HTERT RPE-1 (cell line): ENCODE data around the gene ARHGEF40.

Source experiments
- in situ Hi-C: fragments of 300-500 bp; cut with MboI; formaldehyde crosslinking; loops from 4 replicates; pipeline ENCODE4 v1.14.3; 2020; ENCODE audit warnings: low sequenced_read_pairs

ARHGEF40 gene

DNA sequence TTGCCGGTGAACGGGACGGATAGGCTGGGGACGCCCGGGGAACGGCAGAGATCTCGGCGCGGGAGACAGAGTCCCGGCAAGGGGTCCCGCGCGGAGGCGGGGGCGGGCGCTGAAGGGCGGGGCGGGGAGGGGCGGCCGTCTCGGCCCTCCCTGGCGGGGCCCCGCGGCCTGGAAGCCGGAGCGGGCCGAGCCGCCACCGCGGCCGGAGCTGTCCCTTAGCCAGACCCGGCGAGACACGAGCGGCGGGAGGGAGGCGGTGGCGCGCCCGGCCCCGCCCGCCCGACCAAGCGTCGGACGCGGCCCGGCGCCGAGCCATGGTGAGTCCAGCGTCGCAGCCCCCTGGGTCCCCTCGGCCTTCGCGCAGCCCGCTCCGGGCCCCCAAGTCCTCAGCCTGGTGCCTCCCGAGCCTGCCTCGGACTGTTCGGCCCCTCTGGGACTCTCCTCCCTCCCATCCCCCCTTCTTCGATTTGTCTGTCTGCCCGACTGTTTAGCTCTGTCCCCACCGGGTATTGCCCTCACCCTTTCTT, at the start of gene ARHGEF40:
ARHGEF40 (plus strand) TSS at position 222 of the 527 bp plus-strand sequence; CDS start at position 315, 93 bp downstream.
- in situ Hi-C loops, result no loop called here

DNA sequence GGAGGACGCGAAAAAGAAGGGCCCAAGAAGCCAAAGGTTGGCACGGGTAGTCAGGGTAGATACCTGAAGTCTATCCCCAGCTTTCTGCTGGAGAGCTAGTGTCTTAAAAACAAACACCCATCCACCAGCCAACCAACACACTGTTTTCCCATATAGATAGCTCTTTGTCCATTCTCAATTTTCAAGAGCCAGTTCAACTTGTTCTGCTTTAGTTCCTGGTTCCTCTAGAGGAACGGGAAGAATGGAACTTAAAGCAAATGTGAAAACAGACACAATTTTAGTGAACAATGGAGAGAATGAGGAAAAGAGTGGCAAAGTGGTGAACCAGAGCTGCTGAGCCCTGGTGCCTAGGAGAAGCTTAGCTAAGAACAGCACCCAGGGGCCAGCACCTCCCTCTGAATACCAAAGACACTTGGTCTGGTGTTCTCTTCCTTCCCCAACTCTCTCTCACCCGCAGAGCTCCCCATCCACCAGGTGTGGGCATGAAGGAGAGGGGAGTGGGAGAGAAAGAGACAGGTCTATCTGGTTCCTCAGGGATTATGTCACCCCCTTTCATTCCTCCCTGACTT, 49.0 kb upstream of the ARHGEF40 start:
- in situ Hi-C loops, result no loop called here

DNA sequence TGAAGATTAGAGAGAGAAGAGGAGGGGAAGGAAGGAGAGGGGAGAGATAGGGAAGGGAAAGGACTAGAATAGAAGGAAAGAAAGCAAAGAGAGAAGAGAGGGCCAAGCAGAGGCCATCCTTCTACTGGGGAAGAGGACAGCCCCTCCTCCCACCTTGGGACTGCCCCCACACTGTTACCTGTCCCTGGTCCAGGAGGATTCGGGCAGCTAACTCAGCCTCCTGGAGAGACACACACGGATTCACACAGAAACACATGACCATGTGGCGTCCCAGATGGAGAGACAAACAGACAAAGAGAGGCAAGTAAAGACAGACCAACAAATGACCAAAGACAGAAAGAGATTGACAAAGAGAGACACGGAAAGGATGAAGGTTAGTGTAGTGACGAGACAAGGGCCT, 47.4 kb upstream of the ARHGEF40 start:
- in situ Hi-C loops, result no loop called here

DNA sequence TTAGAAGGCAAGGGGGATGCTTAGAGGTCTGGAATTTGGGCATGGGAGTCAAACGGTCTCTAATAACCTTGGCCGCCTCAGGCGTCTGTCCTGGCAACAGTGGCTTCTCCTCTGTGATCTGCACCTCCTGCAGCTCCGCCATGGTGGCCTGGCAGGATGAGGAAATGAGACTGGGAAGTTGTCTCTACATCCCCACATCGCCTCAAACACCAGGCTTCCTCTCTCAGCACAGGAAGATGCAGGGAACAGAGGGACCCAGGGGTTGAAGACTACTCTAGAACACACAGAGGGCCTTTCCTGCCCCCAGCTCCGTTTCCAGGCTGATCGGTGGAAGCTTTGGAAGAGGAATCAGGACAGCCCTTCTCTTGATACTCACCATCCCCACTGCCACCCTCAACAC, 46.9 kb upstream of the ARHGEF40 start:
- in situ Hi-C loops, result no loop called here

DNA sequence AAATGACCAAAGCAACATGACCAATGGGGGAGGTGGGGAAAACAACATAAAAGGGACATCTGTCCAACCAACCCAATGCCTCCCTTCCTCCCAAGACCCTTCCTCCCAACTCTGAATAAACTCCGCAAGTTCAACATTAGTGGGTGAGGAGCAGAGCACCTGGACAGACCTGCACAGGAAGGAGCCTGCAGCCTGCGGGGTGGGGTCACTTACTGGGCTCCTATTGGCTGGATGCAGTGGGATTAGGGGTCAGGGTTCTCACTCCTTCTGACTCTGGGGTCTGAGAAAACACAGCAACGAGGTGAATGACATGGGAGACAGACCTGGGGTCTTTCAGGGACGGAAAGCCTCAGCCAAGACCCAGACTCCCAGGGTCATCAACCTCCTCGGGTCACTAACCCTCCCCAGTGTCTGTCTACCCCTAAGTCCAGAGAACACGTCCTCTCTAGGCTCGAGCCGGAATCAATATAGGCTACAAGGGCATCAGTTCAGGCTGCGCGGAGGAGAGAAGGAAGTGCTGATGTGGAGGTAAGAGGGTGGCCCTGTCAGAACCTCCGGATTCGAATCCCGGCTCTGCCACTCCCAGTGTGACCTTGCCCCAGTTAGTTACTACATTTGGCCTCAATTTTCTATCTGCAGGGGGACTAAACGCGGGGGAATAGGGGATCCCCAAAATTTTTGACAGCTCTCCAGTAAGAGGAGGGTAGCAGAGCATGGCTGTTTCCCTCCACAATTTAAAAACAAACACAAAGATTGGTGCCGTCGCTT, 46.1 kb upstream of the ARHGEF40 start:
- in situ Hi-C loops, result no loop called here

DNA sequence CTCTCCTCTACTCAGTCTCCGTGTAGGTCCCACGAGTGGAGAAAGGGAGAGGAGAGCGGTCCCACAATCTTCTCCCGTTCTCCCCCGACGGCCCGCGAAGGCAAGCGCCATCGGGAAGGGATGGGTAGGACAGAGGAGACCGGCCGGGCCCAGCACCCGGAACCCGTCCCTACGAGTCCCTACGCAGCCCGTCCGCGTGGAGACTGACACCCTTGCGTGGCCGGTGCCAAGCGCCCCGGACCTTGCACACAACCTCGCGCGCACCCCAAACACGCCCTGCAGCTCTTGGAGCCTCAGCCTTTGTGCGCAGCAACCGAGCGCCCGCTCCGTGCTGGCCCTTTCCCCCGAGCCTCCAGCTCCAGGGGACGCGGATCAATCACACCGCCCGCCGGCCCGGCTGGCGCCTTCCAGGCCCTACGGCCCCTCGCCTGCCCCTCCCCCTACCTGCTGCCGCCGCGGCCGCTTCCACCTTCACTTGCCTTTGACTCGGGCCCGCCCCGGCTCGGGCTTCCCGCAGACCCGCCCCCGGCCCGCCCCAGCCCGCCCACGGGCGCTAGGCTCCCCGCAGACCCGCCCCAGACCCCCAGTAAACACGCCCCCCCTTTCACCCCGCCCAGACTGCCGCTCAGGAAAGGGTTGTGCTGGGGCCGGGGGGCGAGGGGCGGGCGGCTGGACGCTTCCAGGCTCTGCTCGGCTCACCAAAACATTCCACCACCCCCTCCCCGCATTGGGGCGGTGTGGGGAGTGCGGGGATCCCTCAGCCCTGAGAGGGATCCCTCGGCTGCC, 45.3 kb upstream of the ARHGEF40 start, which contains the start of gene NDRG2:
NDRG2 (minus strand) TSS at position 477 of the 786 bp plus-strand sequence. CDS start 1,746 bp downstream, outside the sequence.
- in situ Hi-C loops, result no loop called here

DNA sequence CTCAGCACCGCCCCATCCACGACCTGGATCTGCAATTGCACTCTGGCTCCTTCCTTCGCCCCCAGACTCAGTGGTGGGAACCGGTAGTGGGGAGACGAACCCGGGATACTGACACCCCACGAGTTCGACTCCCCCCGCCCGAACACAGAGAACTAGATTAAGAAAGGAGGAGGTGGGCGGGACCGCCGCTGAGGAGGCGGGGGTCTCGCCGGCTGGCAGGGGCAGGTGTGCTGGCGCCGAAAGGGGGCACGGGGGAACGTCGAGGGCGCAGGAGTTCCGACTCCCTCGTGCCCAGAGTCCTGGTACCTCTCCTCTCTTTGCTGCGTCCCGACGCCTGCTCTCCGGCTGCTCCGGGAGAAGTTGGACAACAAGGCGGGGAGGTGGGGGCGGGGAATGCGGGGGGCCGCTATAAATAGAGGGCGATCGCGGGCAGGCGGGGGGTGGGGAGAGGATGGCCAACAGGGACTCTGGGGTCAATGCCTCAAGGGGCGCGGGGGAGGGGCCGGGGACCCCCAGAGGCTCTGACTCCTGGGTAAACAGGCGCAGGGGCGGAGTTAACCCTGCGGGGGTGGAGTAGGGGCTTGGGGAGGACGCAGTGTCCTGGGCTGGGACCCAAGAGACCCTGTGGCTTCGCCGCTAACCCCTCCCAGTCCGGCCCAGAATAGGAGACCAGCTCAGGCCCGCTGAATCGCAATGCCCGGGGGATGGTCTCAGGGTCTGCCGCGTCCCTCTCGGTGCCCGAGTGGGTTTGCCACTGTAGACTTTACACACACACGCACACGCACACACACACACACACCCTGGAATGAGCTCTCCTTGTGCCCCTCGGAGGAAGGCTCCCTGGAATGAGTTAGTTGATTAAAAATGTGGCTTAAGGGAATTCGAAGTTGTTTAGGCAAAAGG, 44.5 kb upstream of the ARHGEF40 start:
- in situ Hi-C loops, result no loop called here

DNA sequence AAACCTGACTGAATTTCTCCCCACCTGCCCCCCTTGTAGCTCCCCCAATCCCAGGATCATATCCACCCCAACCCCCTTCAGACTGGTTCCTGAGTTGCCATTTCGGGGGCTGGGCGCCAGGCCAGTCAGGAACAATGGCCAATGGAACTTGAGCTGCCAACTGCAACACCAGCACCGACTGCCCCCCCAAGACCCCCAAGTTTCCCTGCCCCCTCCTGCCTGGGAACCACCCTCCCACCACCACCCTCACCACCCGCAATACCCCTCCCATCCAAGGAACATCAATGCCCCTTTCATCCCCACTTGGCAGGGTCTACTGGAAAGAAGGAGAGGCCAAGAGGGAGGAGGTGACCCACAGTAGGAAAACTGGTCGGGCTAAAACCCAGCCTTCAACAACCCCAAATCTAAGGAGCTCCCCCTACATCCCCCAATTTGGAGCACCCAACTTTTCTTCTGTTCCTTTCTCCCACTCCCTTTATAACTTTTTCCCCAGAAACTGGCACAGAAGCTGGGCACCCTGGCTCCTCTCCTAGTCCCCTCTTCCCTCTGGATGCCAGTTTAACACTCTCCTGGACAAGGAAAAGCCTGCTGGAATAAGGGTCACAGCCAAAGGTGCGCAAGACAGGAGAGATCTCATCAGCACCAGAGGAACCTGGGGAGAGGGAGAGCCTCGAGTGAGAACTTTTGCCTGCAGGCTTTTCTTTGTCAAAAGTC, 43.7 kb upstream of the ARHGEF40 start:
- in situ Hi-C loops, result no loop called here

DNA sequence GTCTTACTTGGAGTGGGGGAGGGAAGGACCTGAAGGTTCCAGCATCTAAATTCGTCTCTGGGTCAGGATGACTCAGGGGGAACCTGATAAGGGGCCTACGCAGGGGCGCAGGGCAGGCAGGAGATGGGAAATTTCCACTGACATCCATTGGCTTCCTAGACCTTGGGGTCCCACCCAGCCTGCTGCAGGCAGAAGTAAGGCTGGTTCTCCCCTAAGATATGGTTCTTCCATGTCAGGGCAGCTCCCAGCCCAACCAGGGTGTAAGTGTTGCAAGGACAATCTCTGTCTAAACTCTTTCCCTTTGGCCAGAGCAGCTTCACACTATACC, 43.2 kb upstream of the ARHGEF40 start:
- in situ Hi-C loops, result no loop called here

DNA sequence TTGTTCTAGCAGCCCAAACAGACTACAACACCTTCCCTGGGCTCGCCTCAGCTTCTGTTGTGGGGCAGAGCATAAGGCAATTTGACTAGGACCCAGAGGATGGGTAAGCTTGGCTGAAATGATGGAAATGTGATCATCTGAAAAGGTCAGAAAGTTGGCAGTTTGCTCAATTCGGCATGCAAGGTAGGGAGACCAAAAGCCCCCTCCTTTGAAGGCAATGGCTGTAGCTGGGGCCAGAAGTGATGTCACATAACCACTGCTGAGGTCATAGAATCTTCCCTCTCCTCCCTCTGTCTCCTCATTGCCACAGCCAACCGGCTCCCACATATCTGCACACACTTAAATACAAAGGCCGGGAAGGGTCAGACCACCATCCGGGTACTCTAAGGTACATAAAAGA, 40.2 kb upstream of the ARHGEF40 start, which contains the start of gene TPPP2:
TPPP2 (plus strand) TSS at position 301 of the 400 bp plus-strand sequence. CDS start 365 bp downstream, outside the sequence.
- in situ Hi-C loops, result no loop called here

DNA sequence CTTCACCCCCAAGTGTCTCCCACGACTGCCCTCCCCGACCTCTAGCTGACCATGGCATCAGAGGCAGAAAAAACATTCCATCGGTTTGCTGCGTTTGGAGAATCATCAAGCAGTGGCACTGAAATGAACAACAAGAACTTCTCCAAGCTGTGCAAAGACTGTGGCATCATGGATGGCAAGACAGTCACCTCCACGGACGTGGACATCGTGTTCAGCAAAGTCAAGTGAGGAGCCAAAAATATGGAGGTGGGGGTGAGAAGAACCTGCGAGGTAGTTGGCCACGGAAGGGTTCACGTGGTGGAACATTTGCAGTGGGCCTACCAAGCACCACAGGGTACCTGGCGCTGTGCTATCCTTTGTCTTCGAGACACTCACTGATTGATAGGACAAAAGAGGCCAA, 39.6 kb upstream of the ARHGEF40 start:
- in situ Hi-C loops, result no loop called here

DNA sequence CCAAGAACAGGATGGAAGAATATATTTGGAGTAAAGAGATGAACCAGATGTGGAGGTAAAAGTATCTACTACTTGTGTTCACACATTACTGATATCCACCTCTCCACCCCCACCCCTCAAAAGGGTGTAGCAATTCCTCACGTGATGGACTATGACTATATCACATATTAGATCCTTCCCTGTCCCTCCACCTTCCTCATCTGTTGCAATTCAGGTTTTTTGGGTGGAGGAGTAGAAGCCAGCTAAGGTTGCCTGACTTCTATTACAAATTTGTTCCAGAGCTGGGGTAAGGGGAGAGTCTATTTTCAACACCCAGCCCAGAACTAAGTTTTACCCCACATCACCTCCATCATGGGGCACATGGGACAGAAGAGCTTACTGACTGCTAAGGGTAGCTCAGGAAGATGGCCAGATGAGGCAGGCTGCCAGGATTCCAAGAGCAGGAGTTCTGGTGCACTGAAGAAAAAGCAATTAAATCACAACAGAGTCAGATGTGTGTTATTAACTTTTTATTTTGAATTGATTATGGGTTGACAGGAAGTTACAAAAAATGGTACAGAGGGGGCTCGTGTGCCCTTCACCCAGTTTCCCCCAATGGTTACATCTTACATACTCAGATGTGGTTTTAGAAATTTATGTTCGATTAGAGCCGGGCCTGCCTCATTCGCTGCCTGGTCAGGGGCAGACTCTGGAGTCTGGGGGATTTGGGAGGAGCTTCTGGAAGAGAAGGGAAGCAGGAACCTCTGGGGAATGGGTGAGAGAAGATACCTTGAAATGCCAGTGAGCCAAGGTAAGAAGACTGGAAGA, 37.6 kb upstream of the ARHGEF40 start:
- in situ Hi-C loops, result no loop called here

DNA sequence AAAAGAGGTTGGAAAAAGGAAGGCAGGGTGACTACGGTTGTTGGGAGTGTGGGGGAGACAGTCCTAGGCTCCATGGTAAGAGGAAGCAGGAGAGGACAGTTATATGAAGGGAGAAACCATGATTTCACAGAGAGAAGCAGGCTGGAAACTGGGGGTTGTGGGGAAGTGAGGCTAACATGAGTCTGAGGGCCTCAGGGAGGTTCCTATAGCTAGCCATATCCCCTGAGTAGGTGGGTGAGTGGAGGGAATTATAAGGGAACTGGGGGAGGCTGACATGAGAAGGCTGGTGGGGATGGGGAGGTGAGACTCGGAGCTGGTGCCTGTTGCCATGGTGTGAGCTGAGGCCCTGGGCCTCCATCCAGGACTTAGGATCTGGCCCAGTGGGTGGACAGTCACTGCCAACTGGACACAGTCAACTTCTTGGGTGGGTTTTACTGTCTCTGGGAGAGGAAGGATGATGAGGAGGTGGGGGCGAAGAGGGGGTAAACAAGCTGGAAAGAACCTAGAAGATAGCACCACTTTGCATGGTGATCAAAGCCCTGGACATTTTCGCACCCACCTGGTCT, 36.9 kb upstream of the ARHGEF40 start:
- in situ Hi-C loops, result no loop called here

DNA sequence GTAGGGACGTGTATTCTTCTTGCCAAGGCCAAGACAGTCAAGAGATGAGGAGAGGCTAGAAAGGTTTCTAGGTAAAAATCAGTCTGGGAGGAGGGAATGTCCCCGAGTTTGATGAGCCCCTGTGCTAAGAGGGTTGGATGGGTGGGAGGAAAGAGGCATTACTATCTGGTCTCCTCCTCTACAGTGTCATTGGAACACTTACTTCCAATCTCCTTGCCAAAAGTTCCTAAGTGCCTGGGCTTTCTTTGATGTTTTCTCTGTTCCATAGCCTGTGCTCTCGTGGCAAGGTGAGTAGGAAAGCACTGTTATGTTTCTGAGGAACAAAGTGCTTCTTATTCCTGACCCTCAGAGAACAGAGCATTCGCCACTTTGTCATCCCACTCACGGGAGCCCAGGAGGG, 35.4 kb upstream of the ARHGEF40 start, which contains the start of gene RNASE13:
RNASE13 (minus strand) TSS at position 101 of the 400 bp plus-strand sequence. CDS start 519 bp downstream, outside the sequence.
- in situ Hi-C loops, result no loop called here

DNA sequence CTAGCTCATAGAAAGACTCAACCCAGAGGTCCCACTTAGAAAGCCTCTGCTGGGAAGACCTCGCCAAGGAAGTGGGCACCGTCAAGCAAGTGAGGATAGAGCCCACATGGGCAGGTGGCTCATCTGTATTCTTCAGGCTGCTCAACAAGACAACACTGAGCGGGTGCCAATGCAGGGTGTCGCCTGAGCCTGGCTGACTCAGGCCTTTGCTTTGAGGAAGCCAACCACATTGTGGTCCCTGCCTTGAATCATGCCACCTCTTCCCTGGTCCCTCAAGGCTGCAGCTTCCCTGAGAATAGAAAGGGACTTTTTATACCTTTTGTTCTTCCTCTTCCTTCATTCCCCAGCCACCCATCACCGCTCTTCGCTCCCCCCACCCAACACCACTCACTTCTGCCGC, 33.4 kb upstream of the ARHGEF40 start:
- in situ Hi-C loops, result no loop called here

DNA sequence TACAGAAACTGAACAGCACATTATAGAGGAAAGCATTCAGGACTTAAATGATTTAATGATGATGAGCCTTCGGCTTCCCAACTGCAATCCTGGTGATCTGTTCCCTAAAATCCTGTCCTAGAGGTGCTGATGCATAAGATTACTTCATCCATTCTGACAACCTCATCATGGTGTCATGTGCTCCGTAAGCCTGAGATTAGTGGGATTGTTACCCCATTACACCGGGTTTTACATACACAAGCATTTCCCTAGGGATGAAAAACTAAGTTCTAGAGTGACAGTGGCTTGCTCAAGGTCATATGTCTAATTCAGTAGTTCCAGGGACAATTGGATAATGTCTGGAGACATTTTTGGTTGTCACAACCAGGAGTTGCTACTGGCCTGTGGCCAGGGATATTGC, 32.9 kb upstream of the ARHGEF40 start:
- in situ Hi-C loops, result no loop called here

DNA sequence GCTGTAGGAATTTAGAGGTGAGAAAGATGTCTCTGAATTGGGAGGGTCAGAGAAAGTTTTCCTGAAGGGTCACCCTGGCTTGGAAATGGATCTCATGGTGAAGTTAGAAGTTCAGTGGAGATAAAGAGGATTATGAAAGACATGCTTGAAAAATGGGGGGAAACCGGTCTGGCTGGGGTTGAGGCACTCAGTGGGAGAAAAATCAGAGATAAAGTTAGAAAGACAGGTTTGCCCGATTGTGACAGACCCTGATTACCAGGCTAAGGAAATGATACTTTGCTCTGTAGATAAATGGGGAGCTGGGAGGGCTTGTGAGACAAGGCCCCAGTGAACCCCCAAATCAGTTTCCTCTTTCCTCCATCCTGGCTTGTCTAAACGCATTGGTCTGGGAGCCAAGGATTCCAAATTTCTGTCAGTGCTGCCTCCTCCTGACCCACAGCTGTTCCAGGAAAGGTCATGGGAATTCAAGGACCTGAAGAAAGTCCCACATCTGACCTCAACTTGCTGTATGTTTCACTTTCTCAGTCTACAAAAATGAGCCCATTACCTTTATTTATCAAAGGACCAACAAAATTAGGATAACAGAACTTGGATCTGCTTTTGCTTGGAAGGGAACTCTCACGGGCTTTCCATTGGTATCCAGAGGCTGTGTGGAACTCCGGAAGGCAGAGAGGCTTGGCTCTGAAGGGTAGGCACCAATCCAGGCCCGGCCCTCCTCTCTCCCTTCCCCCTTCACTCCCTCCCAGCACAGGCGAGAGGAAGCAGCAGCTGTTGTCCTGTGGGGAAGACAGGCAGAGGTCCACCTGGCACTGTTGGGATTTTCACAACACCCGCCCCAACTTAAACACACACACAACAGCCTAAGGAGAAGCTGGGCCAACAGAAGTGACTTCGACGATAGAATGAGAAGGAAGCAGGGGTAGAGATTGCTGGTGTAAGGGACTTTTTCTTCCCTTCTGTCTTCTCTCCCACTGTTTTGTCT, 31.4 kb upstream of the ARHGEF40 start:
- in situ Hi-C loops, result no loop called here
